HepG2 (cell line): ENCODE data around the gene CTU1.

Source experiments
- CTCF ChIP-seq: sonication (generic); formaldehyde crosslinking; IDR thresholded peaks from 2 replicates; pipeline ENCODE4 v1.5.0; 2020; ENCODE audit warnings: mild to moderate bottlenecking, missing genetic modification reagents, moderate library complexity
- GMEB1 ChIP-seq: sonication (generic); formaldehyde crosslinking; IDR thresholded peaks from 2 replicates; pipeline ENCODE4 v1.5.1; 2020; ENCODE audit warnings: missing genetic modification reagents, mild to moderate bottlenecking, borderline replicate concordance
- IRF2 ChIP-seq: IDR thresholded peaks from 2 replicates; pipeline ENCODE4 v1.6.1; 2018; ENCODE audit warnings: missing genetic modification reagents, missing compliant biosample characterization
- NFIC ChIP-seq: IDR thresholded peaks from 2 replicates; pipeline ENCODE4 v1.6.1; 2012; ENCODE audit warnings: mild to moderate bottlenecking, low read length, inconsistent platforms
- NR2F1 ChIP-seq, 2 experiments: fragments of 450-650 bp in 1 of 2; formaldehyde crosslinking in 1 of 2; IDR thresholded peaks; 2 replicates each; pipeline versions ENCODE4 v1.5.0 to v1.6.1; 2016 to 2020; ENCODE audit warnings: mild to moderate bottlenecking in 1 of 2, missing compliant biosample characterization in 1 of 2, missing genetic modification reagents in 1 of 2, moderate library complexity in 1 of 2
- PLSCR1 ChIP-seq: sonication (generic); formaldehyde crosslinking; IDR thresholded peaks from 2 replicates; pipeline ENCODE4 v1.5.0; 2020; ENCODE audit warnings: missing genetic modification reagents, mild to moderate bottlenecking, borderline replicate concordance
- SMAD1 ChIP-seq: sonication (generic); formaldehyde crosslinking; IDR thresholded peaks from 2 replicates; pipeline ENCODE4 v1.4.0; 2020; ENCODE audit warnings: missing genetic modification reagents, low read depth, mild to moderate bottlenecking, borderline replicate concordance
- SP2 ChIP-seq: sonication (generic); formaldehyde crosslinking; IDR thresholded peaks from 2 replicates; pipeline ENCODE4 v1.5.1; 2020; ENCODE audit warnings: mild to moderate bottlenecking, missing genetic modification reagents
- SPEN ChIP-seq: sonication (generic); formaldehyde crosslinking; IDR thresholded peaks from 2 replicates; pipeline ENCODE4 v1.5.1; 2020; ENCODE audit warnings: low read depth, mild to moderate bottlenecking, missing genetic modification reagents
- TAF1 ChIP-seq: sonication (generic); formaldehyde crosslinking; IDR thresholded peaks from 2 replicates; pipeline ENCODE4 v1.4.0; 2020; ENCODE audit warnings: missing genetic modification reagents
- TCF7L2 ChIP-seq: IDR thresholded peaks from 2 replicates; pipeline ENCODE4 v1.6.1; 2011; ENCODE audit warnings: mild to moderate bottlenecking, low read depth, low read length, moderate library complexity
- ZBTB4 ChIP-seq: sonication (generic); formaldehyde crosslinking; IDR thresholded peaks from 2 replicates; pipeline ENCODE4 v1.4.0; 2020; ENCODE audit warnings: missing genetic modification reagents, mild to moderate bottlenecking, borderline replicate concordance
- ZNF274 ChIP-seq: sonication (generic); formaldehyde crosslinking; IDR thresholded peaks from 2 replicates; pipeline ENCODE4 v1.5.1; 2020; ENCODE audit warnings: mild to moderate bottlenecking, missing genetic modification reagents
- ZNF605 ChIP-seq: sonication (generic); formaldehyde crosslinking; IDR thresholded peaks from 2 replicates; pipeline ENCODE4 v1.8.0; 2022; ENCODE audit warnings: mild to moderate bottlenecking, missing genetic modification reagents

- no peak for TF ChIP-seq SP2 (CRISPR knock-in tag)
- TF ChIP-seq ZBTB4 (CRISPR knock-in tag) = no peak
- no peak for TF ChIP-seq TCF7L2
- TF ChIP-seq TAF1 (CRISPR knock-in tag) = no peak
- no peak for TF ChIP-seq GMEB1 (CRISPR knock-in tag)
- TF ChIP-seq CTCF (CRISPR knock-in tag) = no peak
- TF ChIP-seq SMAD1 (CRISPR knock-in tag) = no peak
- no peak for TF ChIP-seq PLSCR1 (CRISPR knock-in tag)
- no peak for TF ChIP-seq SPEN (CRISPR knock-in tag)
- TF ChIP-seq ZNF274 (CRISPR knock-in tag) = no peak
- TF ChIP-seq ZNF605 = no peak
- no peak for TF ChIP-seq NR2F1 (CRISPR knock-in tag; IDR thresholded peaks at IDR 0.05)
- TF ChIP-seq NFIC = no peak
- TF ChIP-seq IRF2 (CRISPR knock-in tag) = no peak
These were observed 41.6 kb downstream of the CTU1 start for GRCh38 chr19:51066393-51067186.
